DOHH2 (cell line): ENCODE measurements around the gene CGNL1.

Source experiments
- H3F3A ChIP-seq: fragments of 200-600 bp; sonication (generic), shearing (Covaris generic); 2 replicates; pipeline ENCODE4 v1.6.0; 2016; ENCODE audit warnings: antibody characterized with exemption, mild to moderate bottlenecking; ENCODE audit not compliant: control insufficient read depth, insufficient read depth
- H3K27ac ChIP-seq: fragments of 200-600 bp; sonication (generic); 2 replicates; pipeline ENCODE4 v1.5.1; 2014; ENCODE audit warnings: low read depth, mild to moderate bottlenecking, low read length, moderate library complexity
- H3K27me3 ChIP-seq: fragments of 200-600 bp; sonication (generic); 2 replicates; pipeline ENCODE4 v1.6.1; 2014; ENCODE audit warnings: mild to moderate bottlenecking, low read length, mixed read lengths; ENCODE audit not compliant: control insufficient read depth
- H3K36me3 ChIP-seq: fragments of 200-600 bp; sonication (generic); 2 replicates; pipeline ENCODE4 v1.6.1; 2014; ENCODE audit warnings: mild to moderate bottlenecking, low read length, moderate library complexity, mixed read lengths; ENCODE audit not compliant: control insufficient read depth
- H3K4me1 ChIP-seq: fragments of 200-600 bp; sonication (generic); 2 replicates; pipeline ENCODE4 v1.6.1; 2014; ENCODE audit warnings: mild to moderate bottlenecking, low read length, mixed read lengths; ENCODE audit not compliant: control insufficient read depth
- H3K4me2 ChIP-seq: fragments of 200-600 bp; sonication (generic); 2 replicates; pipeline ENCODE4 v1.6.0; 2014; ENCODE audit warnings: mild to moderate bottlenecking, low read length, moderate library complexity
- H3K4me3 ChIP-seq: fragments of 200-600 bp; sonication (generic); 2 replicates; pipeline ENCODE4 v1.5.1; 2014; ENCODE audit warnings: mild to moderate bottlenecking, low read length, mixed read lengths
- H3K79me2 ChIP-seq: fragments of 200-600 bp; sonication (generic); 2 replicates; pipeline ENCODE4 v1.6.1; 2014; ENCODE audit warnings: mild to moderate bottlenecking, low read length, mixed read lengths; ENCODE audit not compliant: control insufficient read depth
- H3K9me2 ChIP-seq: fragments of 200-600 bp; sonication (generic); replicated peaks from 2 replicates; pipeline ENCODE4 v1.6.1; 2014; ENCODE audit warnings: mild to moderate bottlenecking, low read length, mixed read lengths; ENCODE audit not compliant: control insufficient read depth
- H3K9me3 ChIP-seq: fragments of 200-600 bp; sonication (generic); 2 replicates; pipeline ENCODE4 v1.6.1; 2014; ENCODE audit warnings: antibody characterized with exemption, low read length, mixed read lengths; ENCODE audit not compliant: control insufficient read depth, insufficient read depth
- H4K20me1 ChIP-seq: fragments of 200-600 bp; sonication (generic); 2 replicates; pipeline ENCODE4 v1.6.0; 2014; ENCODE audit warnings: low read depth, mild to moderate bottlenecking, antibody characterized with exemption, low read length, moderate library complexity; ENCODE audit not compliant: control insufficient read depth, insufficient read depth
- CTCF ChIP-seq: fragments of 200-600 bp; sonication (generic); IDR thresholded peaks from one replicate; pipeline ENCODE4 v1.5.1; 2014; ENCODE audit warnings: antibody characterized with exemption, mild to moderate bottlenecking, low read depth, low read length; ENCODE audit not compliant: poor library complexity, severe bottlenecking
- EZH2phosphoT487 ChIP-seq: fragments of 200-600 bp; sonication (generic); IDR thresholded peaks from 2 replicates; pipeline ENCODE4 v1.6.1; 2017; ENCODE audit warnings: borderline replicate concordance, mild to moderate bottlenecking, antibody characterized with exemption, low read length, moderate library complexity, mixed read lengths

The CGNL1 gene

DNA sequence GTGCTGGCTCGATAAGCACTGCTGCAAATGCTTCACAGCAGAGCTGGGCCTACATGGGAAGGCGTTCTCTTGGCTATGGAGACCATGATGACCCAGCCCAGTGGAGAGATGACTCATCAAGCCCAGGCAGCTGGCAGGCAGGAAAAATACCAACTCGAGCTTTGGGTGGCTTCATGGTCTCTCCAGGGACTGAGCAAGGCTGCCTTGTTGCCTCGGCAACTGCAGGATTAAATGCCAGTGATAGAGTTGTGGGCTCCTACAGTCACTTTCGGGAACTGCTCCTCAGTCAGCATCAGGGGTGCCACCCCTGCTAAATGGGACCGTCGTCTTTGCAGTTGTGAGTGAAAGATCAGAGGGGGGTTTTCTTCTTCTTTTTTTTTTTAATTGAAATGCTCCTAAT lies 160.8 kb downstream of the CGNL1 start:
- H3F3A ChIP-seq: no peaks in the 10 kb centered on the region
- no peak overlapping the region for H3K27ac ChIP-seq
- no peaks in the 10 kb centered on the region for H3K4me1 ChIP-seq
- peaks cover 17% of the 10 kb centered on the region for H3K27me3 ChIP-seq
- no peaks in the 10 kb centered on the region for H4K20me1 ChIP-seq
- no peak overlapping the region for H3K4me2 ChIP-seq
- no peaks in the 10 kb centered on the region for H3K79me2 ChIP-seq
- TF ChIP-seq CTCF (no peak), EZH2phosphoT487 (no peak)
- H3K36me3 ChIP-seq: no peaks in the 10 kb centered on the region
- H3K9me3 ChIP-seq: peaks cover 9% of the 10 kb centered on the region
- H3K9me2 ChIP-seq: no peaks in the 10 kb centered on the region
- no peak overlapping the region for H3K4me3 ChIP-seq

DNA sequence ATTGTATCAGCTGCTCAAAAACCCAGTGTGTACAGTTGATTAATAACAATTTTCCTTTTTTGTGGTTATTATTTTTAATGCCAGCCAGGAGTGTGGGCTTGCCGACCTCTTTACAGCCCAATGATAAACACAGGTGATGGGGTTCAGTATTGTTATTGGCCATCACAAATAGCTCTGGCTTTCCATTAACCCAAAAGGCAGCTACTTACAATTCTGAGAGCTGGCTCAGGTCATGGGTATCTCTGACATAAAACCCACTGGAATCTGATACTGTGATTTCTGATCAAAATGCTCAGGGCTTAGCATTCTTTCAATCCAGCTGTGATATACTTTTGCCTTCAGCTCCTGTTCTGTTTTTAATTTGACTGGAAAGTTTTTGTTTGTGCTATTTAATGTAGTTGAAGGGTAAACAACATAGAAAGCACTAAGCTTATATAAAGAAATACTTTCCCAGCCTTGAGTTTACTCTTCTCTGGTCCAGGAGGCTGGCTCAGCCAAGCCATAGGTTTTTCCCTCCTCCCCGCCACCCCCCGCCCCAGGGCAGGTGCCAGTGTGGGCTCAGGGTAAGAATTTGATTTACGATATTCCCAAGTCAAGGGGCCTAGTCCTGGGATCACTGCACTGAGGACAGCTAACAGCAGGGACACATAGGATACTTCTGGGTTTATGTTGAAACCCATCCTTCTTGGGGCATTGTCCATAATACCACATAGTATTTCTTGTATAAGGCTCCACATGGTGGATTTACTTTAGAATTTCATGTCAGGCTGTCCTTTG lies 161.4 kb downstream of the CGNL1 start:
- H3K9me2 ChIP-seq: no peaks in the 10 kb centered on the region
- H3K79me2 ChIP-seq: no peaks in the 10 kb centered on the region
- H4K20me1 ChIP-seq: no peaks in the 10 kb centered on the region
- no peak overlapping the region for H3K4me3 ChIP-seq
- no peaks in the 10 kb centered on the region for H3K4me1 ChIP-seq
- H3K4me2 ChIP-seq: no peak overlapping the region
- TF ChIP-seq CTCF: no peak
- TF ChIP-seq EZH2phosphoT487: no peak
- no peaks in the 10 kb centered on the region for H3K36me3 ChIP-seq
- peaks cover 9% of the 10 kb centered on the region for H3K9me3 ChIP-seq
- H3K27ac ChIP-seq: no peak overlapping the region
- H3K27me3 ChIP-seq: peaks cover 12% of the 10 kb centered on the region
- no peaks in the 10 kb centered on the region for H3F3A ChIP-seq

DNA sequence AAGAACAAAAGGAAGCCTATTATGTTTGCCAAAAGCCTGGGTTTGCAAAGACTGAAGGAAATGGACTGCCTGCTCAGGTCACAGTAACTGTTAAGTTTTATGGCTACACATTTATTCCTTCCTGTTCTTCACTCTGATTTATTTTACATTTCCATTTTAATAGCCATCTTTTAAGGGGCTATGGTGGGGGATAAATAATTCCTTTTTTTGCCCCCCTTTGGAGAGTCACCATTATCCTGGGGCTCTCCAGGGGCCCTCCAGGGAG lies 161.9 kb downstream of the CGNL1 start:
- no peaks in the 10 kb centered on the region for H3K4me1 ChIP-seq
- H3K27ac ChIP-seq: no peak overlapping the region
- no peak for TF ChIP-seq EZH2phosphoT487
- no peak for TF ChIP-seq CTCF
- H3K9me3 ChIP-seq: peaks cover 9% of the 10 kb centered on the region
- no peaks in the 10 kb centered on the region for H3K9me2 ChIP-seq
- no peaks in the 10 kb centered on the region for H3K79me2 ChIP-seq
- peaks cover 10% of the 10 kb centered on the region for H3K27me3 ChIP-seq
- no peak overlapping the region for H3K4me2 ChIP-seq
- H4K20me1 ChIP-seq: no peaks in the 10 kb centered on the region
- H3F3A ChIP-seq: no peaks in the 10 kb centered on the region
- H3K4me3 ChIP-seq: no peak overlapping the region
- no peaks in the 10 kb centered on the region for H3K36me3 ChIP-seq
